GM18505 (cell line): ENCODE data around the gene FCRL4.

Experiments used
- ATAC-seq: cut with Tn5 transposase; IDR thresholded peaks from one replicate; pipeline ENCODE4 v1.9.1; 2021; ENCODE audit not compliant: unreplicated experiment
- POLR2A ChIP-seq: IDR thresholded peaks from 4 replicates; pipeline ENCODE4 v1.6.1; 2011; ENCODE audit warnings: borderline replicate concordance; ENCODE audit not compliant: insufficient read depth, insufficient read length; ENCODE audit errors: extremely low read depth

Gene FCRL4

GRCh38 chr1:157539568-157539967 is 58.3 kb downstream of the FCRL4 start:
- TF ChIP-seq POLR2A = no peak
- no peak for ATAC-seq

- no peak for ATAC-seq
- TF ChIP-seq POLR2A = no peak
Measured at GRCh38 chr1:157532569-157532968, 65.3 kb downstream of the FCRL4 start.

GRCh38 chr1:157523774-157524493 is 74.0 kb downstream of the FCRL4 start:
- peak; percentile 49 for TF ChIP-seq POLR2A

More at GRCh38 chr1:157523774-157524493, 74.0 kb downstream of the FCRL4 start:
- no peak for ATAC-seq
